Activated CD8-positive, alpha-beta T cell treated with anti-CD3 and anti-CD28 coated beads, Interleukin-2, amount 10 ng/mL, durations not matched to agents 7 days and 5 days (primary cell): ENCODE results near the gene GALNT1. TPM values are rescaled to one million over a fixed set of nuclear protein-coding genes. Genes with fewer than 3 reads are reported as not detected.
A peak's percentile ranks its signal among the peaks of the same experiment; 100 is the strongest.
"Not testable (repeated sequence)": the region's sequence is repeated elsewhere in the genome, so short reads cannot be mapped to it uniquely, and the experiment has no call there.

Experiments used
- ATAC-seq: fragments of 150-1000 bp; cut with Tn5 transposase; one replicate; pipeline ENCODE4 v1.10.0; 2021; ENCODE audit warnings: moderate library complexity
- CTCF ChIA-PET: fragments of 350-600 bp; sonication (Branson Sonifier 250); formaldehyde crosslinking; loops from one replicate; lab custom pipeline; 2021; ENCODE audit warnings: antibody characterized with exemption; lab: Charles Lee
- POLR2A ChIA-PET: fragments of 350-600 bp; sonication (Branson Sonifier 250); formaldehyde crosslinking; loops from one replicate; lab custom pipeline; 2021; ENCODE audit warnings: antibody characterized with exemption; lab: Charles Lee
- DNase-seq: peaks from one replicate; pipeline ENCODE4 v3.0.0-alpha.2; 2020
- H3K27ac Mint-ChIP-seq: one replicate; pipeline ENCODE4 v1.8.0; 2021; ENCODE audit warnings: mild to moderate bottlenecking, mixed read lengths
- H3K27me3 Mint-ChIP-seq: one replicate; pipeline ENCODE4 v1.8.0; 2021; ENCODE audit warnings: low read depth, mixed read lengths
- H3K36me3 Mint-ChIP-seq: one replicate; pipeline ENCODE4 v1.8.0; 2021; ENCODE audit warnings: low read depth, mixed read lengths
- H3K4me1 Mint-ChIP-seq: one replicate; pipeline ENCODE4 v1.8.0; 2021; ENCODE audit warnings: low read depth, mixed read lengths
- H3K4me3 Mint-ChIP-seq: one replicate; pipeline ENCODE4 v1.8.0; 2021; ENCODE audit warnings: mild to moderate bottlenecking, mixed read lengths
- H3K9me3 Mint-ChIP-seq: one replicate; pipeline ENCODE4 v1.8.0; 2022; ENCODE audit warnings: mixed read lengths; ENCODE audit not compliant: insufficient read depth
- total RNA-seq, 2 experiments: library from RNA; stranded (reverse); gene quantifications; one replicate each; pipeline ENCODE4 v1.2.3, GENCODE V29; 2021

The GALNT1 gene
- total RNA-seq = 10 to 100 TPM; 34.5 to 35.8 TPM

- peaks cover 5% of the 10 kb centered on the region for H3K9me3 Mint-ChIP-seq
- peak within 1 kb of the TSS; percentile 60 for H3K27ac Mint-ChIP-seq
- ChIA-PET POLR2A (interaction anchor here (1.2 to 2.7 kb wide), 3 partner anchors 36 to 152 kb away, joined by 4 to 13 read pairs (median 4); partner anchors contain the start of gene INO80C), CTCF (no interaction called here)
- peaks cover 17% of the 10 kb centered on the region for H3K27me3 Mint-ChIP-seq
- ATAC-seq (peak; percentile 49), DNase-seq (no peak)
- H3K36me3 Mint-ChIP-seq = peaks cover 18% of the 10 kb centered on the region
- H3K4me1 Mint-ChIP-seq = peaks cover 27% of the 10 kb centered on the region
- peak within 1 kb of the TSS; percentile 70 for H3K4me3 Mint-ChIP-seq
Observed at GRCh38 chr18:35581546-35581897, at the start of gene GALNT1. Gene GALNT1 (plus strand): TSS chr18:35581740. CDS start chr18:35654663, 72,923 bp downstream.

GRCh38 chr18:35533916-35534405, 47.6 kb upstream of the GALNT1 start:
- Mint-ChIP-seq H3K9me3 (peaks cover 8% of the 10 kb centered on the region), H3K36me3 (peaks cover 3% of the 10 kb centered on the region), H3K4me1 (peaks cover 7% of the 10 kb centered on the region), H3K27me3 (peaks cover 5% of the 10 kb centered on the region), H3K27ac (no peak overlapping the region), H3K4me3 (no peak overlapping the region)
- no peak for ATAC-seq
- no peak for DNase-seq
- ChIA-PET POLR2A (no interaction called here), CTCF (no interaction called here)

GRCh38 chr18:35535297-35535696, 46.2 kb upstream of the GALNT1 start:
- CTCF ChIA-PET = no interaction called here
- ATAC-seq (no peak), DNase-seq (no peak)
- POLR2A ChIA-PET = no interaction called here
- H3K4me1 Mint-ChIP-seq = peaks cover 7% of the 10 kb centered on the region
- peaks cover 3% of the 10 kb centered on the region for H3K36me3 Mint-ChIP-seq
- no peak overlapping the region for H3K4me3 Mint-ChIP-seq
- peaks cover 4% of the 10 kb centered on the region for H3K27me3 Mint-ChIP-seq
- H3K27ac Mint-ChIP-seq = no peak overlapping the region
- peaks cover 8% of the 10 kb centered on the region for H3K9me3 Mint-ChIP-seq

GRCh38 chr18:35542356-35542755, 39.2 kb upstream of the GALNT1 start:
- CTCF ChIA-PET = interaction anchor here (1.0 kb wide), 1 partner anchor 18 kb away, joined by 3 read pairs; no protein-coding TSS in a partner anchor

GRCh38 chr18:35547008-35547605, 34.4 kb upstream of the GALNT1 start:
- Mint-ChIP-seq H3K27ac (no peak overlapping the region), H3K4me3 (no peak overlapping the region), H3K36me3 (no peaks in the 10 kb centered on the region), H3K4me1 (no peaks in the 10 kb centered on the region), H3K9me3 (no peaks in the 10 kb centered on the region), H3K27me3 (no peaks in the 10 kb centered on the region)
- POLR2A ChIA-PET = no interaction called here
- ATAC-seq = no peak
- no peak for DNase-seq
- CTCF ChIA-PET = interaction anchor here (0.7 kb wide), 1 partner anchor 49 kb away, joined by 3 read pairs; the partner anchor contains the start of gene INO80C

More at GRCh38 chr18:35542356-35542755, 39.2 kb upstream of the GALNT1 start:
- H3K27ac Mint-ChIP-seq = no peak overlapping the region
- no peak for DNase-seq
- POLR2A ChIA-PET = no interaction called here
- no peaks in the 10 kb centered on the region for H3K36me3 Mint-ChIP-seq
- no peaks in the 10 kb centered on the region for H3K4me1 Mint-ChIP-seq
- no peak for ATAC-seq
- no peaks in the 10 kb centered on the region for H3K9me3 Mint-ChIP-seq
- no peak overlapping the region for H3K4me3 Mint-ChIP-seq
- no peaks in the 10 kb centered on the region for H3K27me3 Mint-ChIP-seq

GRCh38 chr18:35549564-35549963, 32.0 kb upstream of the GALNT1 start:
- no peak overlapping the region for H3K4me3 Mint-ChIP-seq
- no peaks in the 10 kb centered on the region for H3K9me3 Mint-ChIP-seq
- H3K27ac Mint-ChIP-seq = no peak overlapping the region
- H3K4me1 Mint-ChIP-seq = no peaks in the 10 kb centered on the region
- CTCF ChIA-PET = no interaction called here
- no peaks in the 10 kb centered on the region for H3K36me3 Mint-ChIP-seq
- POLR2A ChIA-PET = no interaction called here
- no peak for DNase-seq
- no peaks in the 10 kb centered on the region for H3K27me3 Mint-ChIP-seq
- ATAC-seq = no peak

GRCh38 chr18:35553300-35553699, 28.2 kb upstream of the GALNT1 start:
- CTCF ChIA-PET = no interaction called here
- Mint-ChIP-seq H3K36me3 (no peaks in the 10 kb centered on the region), H3K27me3 (peaks cover 6% of the 10 kb centered on the region), H3K4me3 (no peak overlapping the region), H3K27ac (no peak overlapping the region), H3K9me3 (no peaks in the 10 kb centered on the region), H3K4me1 (no peaks in the 10 kb centered on the region)
- POLR2A ChIA-PET = no interaction called here
- DNase-seq = no peak
- ATAC-seq = no peak

GRCh38 chr18:35555538-35555937, 26.0 kb upstream of the GALNT1 start:
- H3K9me3 Mint-ChIP-seq, DNase-seq, H3K27me3 Mint-ChIP-seq, H3K4me3 Mint-ChIP-seq, POLR2A ChIA-PET, H3K4me1 Mint-ChIP-seq, ATAC-seq, CTCF ChIA-PET, H3K27ac Mint-ChIP-seq, H3K36me3 Mint-ChIP-seq: not testable (repeated sequence)

- H3K9me3 Mint-ChIP-seq = no peaks in the 10 kb centered on the region
- no peak overlapping the region for H3K27ac Mint-ChIP-seq
- no peaks in the 10 kb centered on the region for H3K4me1 Mint-ChIP-seq
- H3K27me3 Mint-ChIP-seq = peaks cover 5% of the 10 kb centered on the region
- DNase-seq (no peak), ATAC-seq (no peak)
- ChIA-PET CTCF (interaction anchor here (1.0 kb wide), 1 partner anchor 173 kb away, joined by 3 read pairs; no protein-coding TSS in a partner anchor), POLR2A (no interaction called here)
- no peaks in the 10 kb centered on the region for H3K36me3 Mint-ChIP-seq
- H3K4me3 Mint-ChIP-seq = no peak overlapping the region
Observed at GRCh38 chr18:35559867-35560266, 21.7 kb upstream of the GALNT1 start.

GRCh38 chr18:35564795-35565453, 16.6 kb upstream of the GALNT1 start:
- ChIA-PET CTCF (no interaction called here), POLR2A (interaction anchor here (0.6 kb wide), 1 partner anchor 243 kb away, joined by 3 read pairs; no protein-coding TSS in a partner anchor)
- no peaks in the 10 kb centered on the region for H3K36me3 Mint-ChIP-seq
- no peaks in the 10 kb centered on the region for H3K4me1 Mint-ChIP-seq
- no peaks in the 10 kb centered on the region for H3K9me3 Mint-ChIP-seq
- DNase-seq (no peak), ATAC-seq (no peak)
- H3K4me3 Mint-ChIP-seq = no peak overlapping the region
- peaks cover 4% of the 10 kb centered on the region for H3K27me3 Mint-ChIP-seq
- no peak overlapping the region for H3K27ac Mint-ChIP-seq

- DNase-seq = no peak
- H3K27ac Mint-ChIP-seq = no peak overlapping the region
- ATAC-seq = no peak
- H3K36me3 Mint-ChIP-seq = no peaks in the 10 kb centered on the region
- H3K4me3 Mint-ChIP-seq = no peak overlapping the region
- H3K27me3 Mint-ChIP-seq = peaks cover 6% of the 10 kb centered on the region
- H3K4me1 Mint-ChIP-seq = no peaks in the 10 kb centered on the region
- POLR2A ChIA-PET = interaction anchor here (1.0 kb wide), 1 partner anchor 16 kb away, joined by 3 read pairs; no protein-coding TSS in a partner anchor
- H3K9me3 Mint-ChIP-seq = no peaks in the 10 kb centered on the region
- CTCF ChIA-PET = no interaction called here
Observed at GRCh38 chr18:35566019-35566418, 15.5 kb upstream of the GALNT1 start.

- DNase-seq (no peak), ATAC-seq (no peak)
- CTCF ChIA-PET = no interaction called here
- no peak overlapping the region for H3K4me3 Mint-ChIP-seq
- H3K4me1 Mint-ChIP-seq = peaks cover 16% of the 10 kb centered on the region
- no peak overlapping the region for H3K27ac Mint-ChIP-seq
- no peaks in the 10 kb centered on the region for H3K9me3 Mint-ChIP-seq
- H3K27me3 Mint-ChIP-seq = peaks cover 7% of the 10 kb centered on the region
- POLR2A ChIA-PET = no interaction called here
- no peaks in the 10 kb centered on the region for H3K36me3 Mint-ChIP-seq
Observed at GRCh38 chr18:35570182-35570581, 11.4 kb upstream of the GALNT1 start.
